Stimulated activated CD8-positive, alpha-beta memory T cell treated with anti-CD3 and anti-CD28 coated beads, Interleukin-7, amount 100 ng/mL, for 48 hours (primary cell): ENCODE measurements around the gene MED12L.
"Not testable (repeated sequence)": the region's sequence is repeated elsewhere in the genome, so short reads cannot be mapped to it uniquely, and the experiment has no call there.

ENCODE experiments used
- DNase-seq, 2 donors: peaks; one replicate each; pipeline ENCODE4 v3.0.0-alpha.2; 2020; ENCODE audit warnings: low read depth in 1 of 2; ENCODE audit errors: extremely low read depth in 1 of 2

The MED12L gene

DNA sequence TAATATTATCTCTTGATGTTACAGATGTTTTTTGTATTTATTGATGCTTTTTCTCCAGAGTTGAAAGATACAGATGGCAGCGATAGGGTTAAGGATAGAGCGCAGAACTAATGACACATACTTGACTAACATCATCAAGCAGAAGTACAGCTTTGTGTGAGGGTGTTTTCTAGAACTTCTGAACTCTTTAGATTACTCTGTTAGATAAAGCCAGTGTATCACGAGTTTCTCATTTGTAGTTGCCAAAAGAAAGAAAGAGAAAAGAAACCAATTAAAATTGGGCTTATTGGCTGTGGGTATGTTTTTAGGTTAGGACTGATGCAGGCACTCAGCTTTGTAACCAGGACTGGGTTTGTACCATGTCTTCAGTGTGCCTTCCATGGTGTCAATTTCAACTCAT lies 124.2 kb downstream of the MED12L start:
- DNase-seq = no peak

GRCh38 chr3:151210676-151211381 lies 125.4 kb downstream of the MED12L start:
- no peak for DNase-seq

GRCh38 chr3:151213151-151213550 lies 127.7 kb downstream of the MED12L start:
- no peak for DNase-seq

GRCh38 chr3:151213881-151214280 lies 128.4 kb downstream of the MED12L start:
- DNase-seq = no peak

DNA sequence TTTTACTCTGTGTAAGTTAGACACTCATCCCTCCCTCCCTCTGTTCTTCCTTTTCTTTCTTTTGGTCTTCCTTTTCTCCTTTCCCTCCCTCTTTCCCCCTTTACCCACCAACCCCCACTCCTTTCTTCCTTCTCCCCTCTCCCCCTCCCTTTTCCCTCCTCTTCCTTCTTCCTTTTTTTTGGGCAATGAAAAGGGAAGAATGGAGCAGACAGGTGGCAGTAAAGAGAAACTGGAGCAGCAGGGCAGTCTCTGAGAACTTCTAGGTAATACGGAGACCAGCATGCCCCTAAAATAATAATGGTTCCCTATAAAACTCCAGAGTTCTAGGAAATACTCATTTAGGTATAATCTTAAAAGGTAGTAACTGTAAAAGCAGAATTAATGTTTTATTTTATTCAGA lies 129.0 kb downstream of the MED12L start:
- DNase-seq = no peak

- DNase-seq = no peak
These were observed 131.5 kb downstream of the MED12L start for GRCh38 chr3:151216641-151217607.

- DNase-seq = no peak
These were observed 132.7 kb downstream of the MED12L start for GRCh38 chr3:151218136-151218535.

DNA sequence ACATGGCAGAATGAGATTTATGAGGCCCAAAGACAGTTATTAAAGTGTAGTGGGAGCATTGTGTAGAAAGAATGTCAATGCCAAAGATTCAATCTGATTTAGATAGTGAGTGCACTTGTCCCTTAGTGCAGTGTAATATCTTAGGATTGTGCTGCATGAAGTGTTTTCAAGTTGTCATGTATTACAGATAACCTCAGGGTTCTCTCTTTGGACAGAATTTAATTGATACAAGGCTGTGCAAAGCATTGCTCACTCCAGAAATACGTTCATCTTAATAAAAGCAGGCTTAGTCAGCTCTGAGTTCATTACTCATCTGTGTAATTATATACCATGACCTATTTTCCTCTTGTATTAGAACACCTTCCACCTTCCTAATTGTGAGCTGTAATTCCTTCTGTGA lies 133.6 kb downstream of the MED12L start:
- no peak for DNase-seq

DNA sequence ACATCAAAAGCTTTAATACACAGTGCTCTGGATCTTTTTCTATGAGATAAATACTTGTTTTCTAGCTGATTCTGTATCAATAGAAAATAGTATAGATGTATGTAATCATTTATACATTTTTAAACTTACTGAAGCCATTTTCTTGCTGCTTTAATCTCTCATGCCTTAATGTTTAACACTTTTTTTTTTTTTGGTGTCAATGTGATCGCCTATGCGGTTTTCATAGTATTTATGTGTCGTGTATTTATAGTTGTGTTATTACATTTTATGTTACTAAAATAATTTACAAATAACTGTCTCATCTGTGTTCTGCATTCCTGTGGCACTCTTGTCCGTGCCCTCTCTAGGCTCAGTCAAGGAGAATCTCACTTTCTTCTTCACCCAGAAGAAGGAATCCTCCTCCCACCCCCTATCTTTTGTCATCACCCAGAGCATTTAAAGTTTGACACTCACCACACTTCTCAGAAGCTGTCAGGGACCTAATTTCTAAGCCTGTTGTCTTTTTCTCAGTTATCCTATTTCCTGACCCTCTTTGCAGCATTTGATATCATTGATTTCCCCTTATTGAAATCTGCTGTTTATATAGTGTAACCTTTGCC lies 138.9 kb downstream of the MED12L start:
- no peak for DNase-seq

DNA sequence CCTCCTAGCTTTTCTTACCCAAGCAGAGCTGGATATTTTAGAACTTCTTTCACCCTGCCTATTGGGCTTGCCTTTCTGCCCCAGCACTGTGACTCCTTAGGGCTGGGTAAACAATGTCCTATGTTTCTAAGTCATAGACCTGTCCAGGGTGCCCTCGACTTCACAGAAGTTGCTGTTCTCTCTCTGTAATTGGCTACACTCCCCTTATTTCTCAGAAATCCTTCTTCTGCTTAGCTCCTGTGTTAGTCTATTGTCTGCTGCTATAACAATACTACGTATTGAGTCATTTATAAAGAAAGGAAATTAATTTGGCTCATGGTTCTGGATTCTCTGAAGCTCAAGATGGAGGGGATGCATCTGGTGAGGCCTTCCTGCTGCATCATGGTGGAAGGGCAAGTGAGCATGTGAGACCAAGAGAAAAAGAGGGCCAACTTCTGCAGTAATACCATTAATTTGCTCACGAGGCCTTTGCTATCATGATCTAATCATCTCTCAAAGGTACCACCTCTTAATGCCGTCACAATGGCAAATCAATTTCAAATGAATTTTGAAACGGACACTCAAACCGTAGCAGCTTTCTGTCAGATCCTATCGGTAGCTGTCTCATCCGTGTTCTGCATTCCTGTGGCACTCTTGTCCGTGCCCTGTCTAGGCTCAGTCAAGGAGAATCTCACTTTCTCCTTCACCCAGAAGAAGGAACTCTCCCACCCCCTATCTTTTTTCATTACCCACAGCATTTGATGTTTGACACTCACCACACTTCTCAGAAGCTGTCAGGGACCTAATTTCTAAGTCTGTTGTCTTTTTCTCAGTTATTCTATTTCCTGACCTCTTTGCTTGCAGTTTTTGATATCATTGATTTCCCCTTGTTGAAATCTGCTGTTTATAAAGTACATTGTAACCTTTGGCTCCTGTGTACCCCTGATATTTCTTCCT lies 139.8 kb downstream of the MED12L start:
- DNase-seq = no peak

GRCh38 chr3:151226088-151226563 lies 140.7 kb downstream of the MED12L start:
- DNase-seq = no peak

GRCh38 chr3:151226825-151227224 lies 141.4 kb downstream of the MED12L start:
- no peak for DNase-seq

DNA sequence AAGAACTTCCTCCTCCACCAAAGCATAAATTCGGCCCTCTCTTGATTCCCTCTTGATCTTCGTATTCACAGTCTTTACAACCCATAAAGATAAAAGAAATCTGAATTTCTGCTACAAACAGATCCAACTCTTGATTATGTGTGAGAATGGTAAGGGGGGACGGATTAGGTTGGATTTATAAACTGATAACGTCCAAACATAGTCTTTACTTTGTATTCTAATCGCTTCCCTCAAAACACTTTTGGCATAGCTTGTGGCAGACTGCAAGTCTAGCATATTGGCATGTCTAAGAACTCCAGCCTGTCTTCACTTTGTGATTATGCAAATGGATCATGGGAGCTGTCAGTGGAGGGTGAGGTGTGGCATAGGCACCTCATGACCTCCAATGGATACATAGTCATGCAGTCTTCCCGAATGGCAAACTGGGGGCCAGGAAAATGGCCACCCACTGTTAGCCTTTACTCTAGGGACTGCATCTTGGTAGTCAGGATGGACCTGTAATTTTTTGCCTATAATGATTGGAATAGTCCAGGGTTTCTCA lies 141.9 kb downstream of the MED12L start:
- no peak for DNase-seq

DNA sequence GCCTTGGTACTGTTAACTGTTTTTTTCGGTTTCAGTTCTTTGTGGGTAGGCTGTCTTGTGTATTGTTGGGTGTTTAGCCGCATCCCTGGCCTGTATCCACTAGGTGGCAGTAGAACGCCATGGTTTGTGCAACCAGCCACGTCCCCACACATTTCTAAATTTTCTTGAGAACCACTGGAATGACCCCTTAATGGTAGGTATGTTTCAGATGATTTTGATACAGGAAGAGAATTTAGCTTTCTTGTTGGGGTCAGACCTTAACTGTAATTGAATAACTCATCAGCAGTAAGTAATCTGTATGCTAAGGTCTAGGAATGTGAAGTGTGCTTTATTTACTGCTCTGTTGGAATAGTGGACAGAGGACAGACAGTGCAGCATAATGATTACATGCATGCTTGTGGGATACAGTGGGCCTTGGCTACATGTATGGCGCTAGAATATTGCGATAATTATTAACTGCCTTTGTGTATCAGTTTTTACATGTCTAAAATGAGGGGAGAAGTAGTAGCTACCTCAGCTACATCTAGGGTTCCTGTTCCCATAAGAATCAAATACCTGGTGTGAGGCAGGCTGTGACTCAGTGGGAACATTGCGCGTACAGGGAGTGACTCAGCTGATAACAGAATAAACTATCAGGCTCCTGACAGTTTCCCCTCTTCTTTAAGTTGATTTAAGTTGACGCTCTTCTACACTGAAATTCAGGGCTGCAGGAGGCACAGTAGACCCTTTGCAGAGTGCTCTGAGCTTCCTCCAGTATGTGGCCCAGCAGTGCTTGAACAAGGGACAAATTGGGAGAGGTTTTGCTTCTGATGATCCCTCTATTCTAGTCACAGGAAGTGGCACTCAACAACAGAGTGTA lies 142.6 kb downstream of the MED12L start:
- DNase-seq = peak; percentile 55 to 61

- DNase-seq = no peak
These were observed 143.2 kb downstream of the MED12L start for GRCh38 chr3:151228666-151229040.

DNA sequence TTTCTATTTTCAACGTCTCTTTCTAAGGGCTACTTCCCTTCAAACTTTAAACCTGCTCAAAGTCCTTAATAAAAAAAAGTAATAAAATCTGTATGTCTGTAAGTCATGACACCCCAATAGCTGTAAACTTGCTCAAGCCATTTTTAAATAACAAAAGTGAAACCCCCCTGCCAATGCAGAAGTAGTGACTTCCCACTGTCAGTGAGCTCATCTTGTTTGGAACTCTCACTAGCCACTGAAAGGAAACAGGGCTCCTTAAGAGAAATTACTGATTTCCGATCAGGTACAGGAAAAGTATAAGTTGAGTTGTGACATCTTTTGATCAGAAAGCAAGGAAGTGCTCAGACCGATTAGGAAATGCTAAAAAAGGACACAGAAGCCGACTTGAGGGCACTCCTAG lies 145.2 kb downstream of the MED12L start:
- DNase-seq = no peak

- not testable (repeated sequence) for DNase-seq
These were observed 146.9 kb downstream of the MED12L start for GRCh38 chr3:151232403-151232802.

- no peak for DNase-seq
These were observed 147.5 kb downstream of the MED12L start for GRCh38 chr3:151232991-151233390.

DNA sequence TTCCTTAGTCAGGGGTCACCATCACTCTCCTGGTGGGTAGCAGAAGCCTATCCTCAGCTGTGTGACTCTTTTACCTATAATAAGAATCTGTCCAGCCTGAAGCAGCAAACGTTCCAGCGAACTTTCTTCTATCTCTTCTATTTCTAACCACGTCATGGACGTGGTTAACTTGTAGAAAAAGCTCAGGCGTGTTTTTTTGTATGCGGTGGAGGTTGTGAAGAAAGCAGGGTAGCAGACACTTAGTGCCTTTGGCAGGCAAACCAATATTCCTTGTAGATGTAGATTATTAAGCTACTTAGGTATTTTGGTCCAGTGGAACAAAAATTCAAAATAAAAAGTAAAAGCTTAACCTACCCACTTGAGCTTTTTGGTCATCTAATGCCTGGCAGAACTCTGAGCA lies 149.4 kb downstream of the MED12L start:
- DNase-seq = no peak
